NCI-H2081 treated with DMSO at 0.1 percent for 48 hours (cell line): ENCODE data around the gene FZR1.

Experiments used
- DNase-seq: peaks from one replicate; lab custom pipeline; 2025; lab: John Stamatoyannopoulos, UW

The FZR1 gene

DNA sequence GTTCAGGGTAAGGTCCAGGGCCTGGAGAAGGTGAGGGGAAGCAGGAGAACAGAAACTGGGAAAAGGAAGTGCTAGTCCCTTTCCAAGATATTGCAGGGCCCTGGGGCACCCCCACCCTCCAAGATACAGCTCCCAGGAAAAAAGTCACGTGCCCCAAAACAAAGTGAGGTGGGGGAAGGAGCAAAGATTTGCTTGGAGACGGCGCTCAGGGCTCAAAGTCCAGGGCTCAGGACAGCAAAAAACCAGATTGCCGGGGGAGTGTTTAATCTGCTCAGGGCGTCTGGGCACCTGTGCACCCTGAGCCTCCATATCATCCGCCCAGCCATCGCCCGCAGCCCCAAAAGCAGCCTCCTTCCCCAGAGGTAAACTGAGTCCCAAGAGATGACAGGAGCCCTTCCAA, 32.1 kb upstream of the FZR1 start:
- no peak for DNase-seq

DNA sequence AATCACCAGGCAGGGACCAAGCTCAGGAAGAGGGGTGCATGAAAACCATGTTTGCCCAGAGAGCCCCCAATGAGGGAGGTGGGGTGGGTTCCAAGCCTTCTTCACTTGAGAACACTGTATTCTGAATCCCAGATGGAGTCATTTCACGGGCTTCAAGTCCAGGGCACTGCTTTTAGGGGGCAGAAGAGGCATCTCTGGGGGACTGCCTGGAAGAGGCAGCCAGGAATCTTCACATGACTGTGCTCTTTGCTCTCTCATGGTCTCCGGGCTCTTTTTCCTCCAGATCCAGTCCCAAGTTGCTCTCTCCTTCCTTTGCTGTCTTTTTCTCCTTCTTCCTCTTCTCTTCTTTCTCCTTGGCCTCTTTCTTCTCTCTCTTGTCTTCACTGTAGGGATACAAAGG, 31.5 kb upstream of the FZR1 start:
- DNase-seq: no peak

- DNase-seq: no peak
These were observed 30.7 kb upstream of the FZR1 start for GRCh38 chr19:3475449-3475848.

- no peak for DNase-seq
These were observed 29.3 kb upstream of the FZR1 start for GRCh38 chr19:3476830-3477229.

GRCh38 chr19:3477506-3477905, 28.6 kb upstream of the FZR1 start:
- DNase-seq: no peak

DNA sequence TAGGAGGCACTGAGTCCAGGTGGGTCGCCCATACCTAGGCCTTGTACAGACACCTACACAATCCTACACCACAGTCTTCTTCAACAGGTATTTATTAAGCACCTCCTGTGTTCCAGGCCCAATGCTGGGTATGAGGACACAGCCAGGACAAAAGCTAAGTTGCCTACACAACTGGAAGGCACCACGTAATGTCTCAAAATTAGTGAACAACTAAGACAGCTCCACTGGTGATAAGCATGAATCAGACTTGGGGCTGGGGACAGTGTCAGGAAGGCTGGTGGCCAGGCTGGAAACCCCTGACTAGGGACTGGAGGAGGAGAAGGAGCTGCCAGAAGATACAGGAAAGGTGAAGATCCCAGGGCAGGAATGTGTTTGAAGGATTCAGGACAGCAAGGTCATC, 28.2 kb upstream of the FZR1 start:
- DNase-seq: no peak

DNA sequence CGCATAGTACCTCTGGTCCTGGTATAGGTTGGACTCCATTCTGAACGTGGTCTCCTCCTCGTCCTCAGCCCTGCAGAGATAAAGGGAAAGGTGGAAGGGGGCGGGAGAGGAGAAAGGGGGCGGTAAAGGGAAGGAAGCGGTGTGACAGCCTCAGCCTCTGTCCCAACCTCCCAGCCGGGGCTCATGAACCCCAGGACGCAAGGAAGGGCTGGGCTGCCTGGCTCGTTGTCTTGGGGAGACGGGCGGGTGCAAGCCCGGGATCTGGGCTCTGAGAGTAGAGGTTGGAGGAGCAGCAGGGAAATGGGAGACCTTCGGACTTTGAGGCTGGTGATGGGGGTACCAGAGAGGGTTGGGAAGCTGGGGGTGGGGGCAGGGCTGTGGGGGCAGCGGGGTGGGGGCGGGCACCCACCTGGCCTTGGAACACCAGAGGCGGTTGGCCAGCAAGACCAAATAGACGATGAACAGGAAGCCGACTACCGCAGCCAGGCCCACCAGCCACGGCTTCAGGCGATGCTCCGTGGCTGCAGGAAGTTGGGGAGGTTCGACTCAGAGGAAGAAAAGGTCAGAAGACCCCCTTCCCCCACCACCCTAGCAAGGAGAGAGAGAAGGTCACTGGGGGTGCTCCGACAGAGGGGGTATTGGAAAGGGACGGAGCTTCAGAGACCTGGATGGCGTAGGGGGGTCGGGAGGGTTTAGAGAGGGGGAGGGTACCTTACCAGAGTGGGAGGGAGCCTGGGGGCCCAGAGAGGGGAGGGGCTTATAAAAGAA, 27.5 kb upstream of the FZR1 start:
- no peak for DNase-seq

- no peak for DNase-seq
These were observed 26.8 kb upstream of the FZR1 start for GRCh38 chr19:3479177-3479833.

DNA sequence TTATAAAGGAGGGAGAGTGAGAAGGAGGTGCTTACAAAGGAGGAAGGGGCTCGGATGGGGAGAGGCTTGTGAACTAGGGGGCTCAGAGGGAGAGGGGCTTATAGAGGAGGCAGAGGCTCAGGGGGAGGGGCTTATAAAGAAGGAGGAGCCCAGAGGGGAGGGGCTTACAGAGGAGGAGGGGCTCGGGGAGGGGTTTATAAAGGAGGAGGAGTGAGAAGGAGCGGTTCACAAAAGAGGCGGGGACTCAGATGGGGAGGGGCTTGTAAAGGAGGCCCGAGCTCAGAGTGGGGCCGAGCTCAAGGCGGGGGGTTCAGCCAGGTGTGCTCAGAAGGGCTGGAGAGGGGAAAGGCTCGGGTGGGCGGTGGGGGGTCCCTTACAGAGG, 26.3 kb upstream of the FZR1 start:
- DNase-seq: no peak

- no peak for DNase-seq
These were observed 25.6 kb upstream of the FZR1 start, which contains the start of gene SMIM24 for GRCh38 chr19:3480383-3481091. TSS of gene SMIM24 (minus strand) at chr19:3480525. CDS start at chr19:3480463, 62 bp downstream.

DNA sequence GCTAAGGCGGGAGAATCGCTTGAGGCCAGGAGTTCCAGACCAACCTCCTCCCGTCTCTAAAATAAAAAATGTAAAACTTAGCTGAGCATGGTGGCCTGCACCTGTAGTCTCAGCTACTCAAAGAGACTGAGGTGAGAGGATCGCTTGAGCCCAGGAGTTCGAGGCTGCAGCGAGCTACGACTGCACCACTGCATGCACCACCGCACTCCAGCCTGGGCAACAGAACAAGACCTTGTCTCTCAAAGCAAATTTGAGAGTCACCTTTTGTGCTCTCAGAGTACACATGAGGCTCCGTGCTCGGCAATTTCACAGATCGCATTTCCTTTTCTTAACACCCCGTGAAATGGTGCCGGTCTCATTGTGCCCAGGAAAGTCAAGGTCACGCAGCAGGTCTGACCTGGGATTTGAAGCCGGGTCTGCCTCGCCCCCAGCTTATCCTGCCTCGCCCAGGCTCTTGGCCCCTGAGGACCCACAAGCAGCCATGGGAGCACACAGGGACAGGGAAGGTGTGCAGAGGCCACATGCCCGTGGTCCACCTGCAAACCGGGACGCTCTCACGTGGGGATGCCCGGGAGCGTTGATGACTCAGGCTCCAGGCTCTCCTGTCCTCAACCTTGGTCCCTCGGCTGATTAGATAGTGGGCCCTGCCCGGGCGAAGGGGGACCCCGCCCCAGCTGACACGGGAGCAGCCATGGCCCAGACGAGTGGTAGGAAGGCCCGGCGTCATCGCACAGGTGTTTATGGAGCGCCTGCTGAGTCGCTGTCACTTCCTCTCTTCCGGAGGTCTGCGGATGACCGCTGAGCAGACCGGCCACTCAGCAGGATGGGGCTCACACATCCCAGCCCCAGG, 24.6 kb upstream of the FZR1 start:
- DNase-seq: no peak

GRCh38 chr19:3482507-3483225, 23.4 kb upstream of the FZR1 start:
- DNase-seq: no peak

GRCh38 chr19:3483226-3483628, 22.9 kb upstream of the FZR1 start, which contains the start of gene SMIM44:
TSS of gene SMIM44 (minus strand) at chr19:3483441. CDS start at chr19:3483403, 38 bp downstream.
- no peak for DNase-seq

DNA sequence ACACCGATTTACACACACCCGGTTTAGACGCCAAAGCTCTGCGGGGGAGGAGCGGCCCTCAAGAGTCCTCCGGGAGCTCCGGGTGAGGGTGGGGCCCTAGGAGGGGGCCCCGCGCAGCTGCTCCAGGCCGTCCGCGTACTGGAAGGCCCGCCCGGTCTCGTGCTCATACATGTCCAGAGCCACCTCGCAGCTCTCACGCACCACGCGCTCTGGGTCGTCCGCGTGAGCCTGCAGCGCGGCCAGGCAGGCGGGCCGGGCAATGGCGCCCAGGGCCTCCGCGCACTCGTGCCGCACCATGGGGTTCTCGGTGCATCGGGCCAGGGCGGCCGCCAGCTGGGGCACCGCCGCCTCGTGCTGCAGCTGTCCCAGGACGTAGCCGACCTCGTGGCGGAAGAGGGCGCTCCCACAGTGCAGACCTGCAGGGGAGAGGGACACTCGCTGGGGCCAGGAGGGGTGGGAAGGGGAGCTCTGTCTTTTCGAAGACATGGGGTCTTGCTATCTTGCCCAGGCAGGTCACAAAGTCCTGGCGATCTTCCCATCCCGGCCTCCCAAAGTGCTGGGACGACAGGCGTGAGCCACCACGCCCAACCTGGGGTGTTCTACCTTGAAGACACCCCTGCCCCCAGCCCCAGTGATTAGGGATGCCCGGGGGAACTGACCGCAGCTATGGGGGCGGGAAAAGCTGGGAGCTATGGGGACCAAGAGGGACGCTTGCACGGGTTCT, 14.6 kb upstream of the FZR1 start:
- no peak for DNase-seq

DNA sequence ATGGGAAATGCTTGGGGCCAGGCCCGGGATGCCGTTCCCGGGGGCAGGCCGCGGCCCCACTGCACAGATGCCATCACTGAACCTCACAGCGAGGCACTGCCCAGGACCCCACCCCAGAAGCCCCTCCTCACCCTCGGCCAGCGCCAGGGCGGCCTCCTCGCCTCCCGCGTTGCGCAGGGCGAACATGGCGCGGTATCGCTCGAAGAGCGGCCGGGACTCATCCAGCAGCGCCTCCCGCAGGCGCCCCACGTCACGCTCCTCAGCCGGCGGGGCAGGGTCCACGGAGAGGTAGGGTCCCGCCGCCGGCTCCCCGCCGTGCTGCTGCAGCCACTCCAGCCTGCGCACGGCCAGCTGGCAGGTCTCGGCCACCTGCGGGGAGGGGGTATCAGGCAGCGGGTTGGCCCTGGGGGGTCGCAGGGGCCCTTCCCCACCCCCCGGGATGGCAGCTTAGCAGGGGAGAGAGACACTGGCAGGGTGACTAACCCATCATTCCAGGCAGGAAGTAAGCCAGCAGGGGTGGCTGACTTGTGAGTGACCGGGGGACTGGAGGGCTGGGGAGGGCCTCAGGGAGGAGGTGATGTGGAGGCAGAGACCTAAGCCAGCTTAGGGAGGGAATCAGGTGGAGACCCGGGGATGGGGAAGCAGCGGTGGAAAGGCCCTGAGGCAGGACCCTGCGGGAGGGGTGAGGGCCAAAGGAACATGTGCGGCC, 13.8 kb upstream of the FZR1 start:
- no peak for DNase-seq

DNA sequence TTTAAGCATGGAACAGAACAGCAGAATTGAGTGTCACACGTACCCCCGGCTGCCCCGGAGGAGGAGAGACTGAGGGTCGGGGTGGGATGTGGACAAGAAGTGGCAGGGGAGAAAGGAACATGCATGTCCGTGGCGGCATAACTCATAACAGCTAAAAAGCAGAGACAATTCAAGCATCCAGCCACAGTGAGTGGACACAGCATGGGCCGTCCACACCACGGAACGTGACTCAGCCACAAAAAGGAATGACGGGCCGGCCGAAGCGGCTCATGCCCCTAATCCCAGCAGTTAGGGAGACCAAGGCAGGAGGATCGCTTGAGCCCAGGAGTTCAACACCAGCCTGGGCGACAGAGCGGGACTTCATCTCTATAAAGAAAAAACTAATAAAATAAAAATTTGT, 13.2 kb upstream of the FZR1 start:
- DNase-seq: no peak

DNA sequence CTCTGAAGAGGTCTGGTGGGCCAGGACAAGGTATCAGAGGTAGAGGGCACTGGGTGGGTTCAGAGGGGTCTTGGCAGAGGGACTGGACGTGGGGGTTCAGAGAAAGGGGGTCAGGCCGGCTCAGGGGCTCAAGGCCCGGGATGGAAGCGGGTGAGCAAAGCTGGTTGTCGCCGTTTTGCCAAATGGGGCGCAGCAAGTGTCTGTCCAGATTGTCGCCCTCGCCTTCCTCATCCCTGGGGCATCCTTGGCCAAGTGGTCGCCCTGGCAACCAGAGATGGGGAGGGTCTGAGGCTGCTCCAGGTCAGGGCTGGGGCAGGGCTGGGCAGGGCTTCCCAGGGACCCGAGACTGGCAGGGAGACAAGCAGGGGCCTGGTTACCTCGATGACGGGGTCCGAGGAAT, 12.5 kb upstream of the FZR1 start:
- no peak for DNase-seq

DNA sequence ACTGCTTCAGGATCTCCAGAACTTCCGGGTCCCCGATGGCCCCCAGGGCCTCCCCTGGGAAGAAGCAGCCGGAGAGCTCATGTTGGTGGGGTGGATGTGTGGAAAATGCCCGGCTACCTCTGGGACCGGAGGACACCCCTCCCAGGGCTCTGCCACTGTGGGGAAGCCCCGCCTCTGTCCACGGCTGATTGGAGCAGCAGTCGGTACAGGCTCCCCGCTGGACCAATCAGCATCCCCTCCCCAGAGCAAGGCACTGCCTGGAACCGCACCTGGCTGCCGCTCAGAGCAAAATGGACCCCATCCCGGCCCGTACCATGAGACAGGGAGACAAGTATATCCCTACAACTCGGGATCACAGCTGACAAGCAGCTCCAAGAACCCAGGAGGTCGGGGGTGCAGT, 12.1 kb upstream of the FZR1 start:
- DNase-seq: no peak

- no peak for DNase-seq
These were observed 11.6 kb upstream of the FZR1 start for GRCh38 chr19:3494559-3494958.
